ENCODE measurements around the gene GPR50.

GPR50 gene

DNA sequence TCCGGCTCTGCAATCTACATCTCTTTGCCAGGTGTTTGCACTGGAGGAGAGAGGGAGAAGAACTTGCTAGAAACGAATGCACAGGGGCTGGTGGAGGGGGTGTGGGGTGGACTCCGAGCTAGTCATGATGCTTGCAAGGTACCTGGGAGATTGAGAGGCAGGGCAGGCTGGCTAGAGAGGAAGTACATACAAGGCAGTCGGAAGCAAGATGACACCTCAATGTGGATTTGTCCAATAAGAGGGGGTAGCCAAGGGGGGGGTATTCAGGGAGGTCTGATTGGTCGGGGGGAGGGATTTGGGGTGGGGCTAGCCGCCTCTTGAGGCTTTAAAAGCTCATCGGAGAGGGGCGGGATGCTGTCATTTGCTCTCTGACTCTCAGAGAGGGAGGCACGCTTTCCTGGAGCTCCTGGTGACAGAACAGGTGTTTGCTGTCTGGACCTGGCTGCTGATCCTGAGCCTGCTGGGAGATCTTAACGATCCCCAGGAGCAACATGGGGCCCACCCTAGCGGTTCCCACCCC is at the start of gene GPR50:
Gene GPR50 (plus strand): TSS at position 354 of the 520 bp plus-strand sequence. CDS start 138 bp downstream, at position 492.
- DNase-seq, result no peak

DNA sequence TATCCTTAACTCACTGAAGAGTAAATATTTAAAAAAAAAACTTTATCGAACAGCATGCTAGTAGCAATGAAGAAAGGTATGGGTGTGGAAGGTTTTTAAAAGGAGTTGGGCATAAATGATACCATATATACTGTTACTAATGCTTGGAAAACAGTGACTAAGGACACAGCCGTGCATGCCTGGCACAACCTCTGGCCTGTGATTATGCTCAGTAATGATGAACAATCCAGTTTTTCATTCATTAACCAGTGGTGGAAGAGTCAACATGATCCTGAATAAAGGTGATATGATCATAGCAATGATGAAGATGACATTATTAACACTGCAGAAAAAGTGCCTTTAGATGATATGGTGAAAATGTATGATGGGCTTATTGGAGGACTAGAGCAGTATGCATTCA is 43.9 kb upstream of the GPR50 start:
- no peak for DNase-seq

DNA sequence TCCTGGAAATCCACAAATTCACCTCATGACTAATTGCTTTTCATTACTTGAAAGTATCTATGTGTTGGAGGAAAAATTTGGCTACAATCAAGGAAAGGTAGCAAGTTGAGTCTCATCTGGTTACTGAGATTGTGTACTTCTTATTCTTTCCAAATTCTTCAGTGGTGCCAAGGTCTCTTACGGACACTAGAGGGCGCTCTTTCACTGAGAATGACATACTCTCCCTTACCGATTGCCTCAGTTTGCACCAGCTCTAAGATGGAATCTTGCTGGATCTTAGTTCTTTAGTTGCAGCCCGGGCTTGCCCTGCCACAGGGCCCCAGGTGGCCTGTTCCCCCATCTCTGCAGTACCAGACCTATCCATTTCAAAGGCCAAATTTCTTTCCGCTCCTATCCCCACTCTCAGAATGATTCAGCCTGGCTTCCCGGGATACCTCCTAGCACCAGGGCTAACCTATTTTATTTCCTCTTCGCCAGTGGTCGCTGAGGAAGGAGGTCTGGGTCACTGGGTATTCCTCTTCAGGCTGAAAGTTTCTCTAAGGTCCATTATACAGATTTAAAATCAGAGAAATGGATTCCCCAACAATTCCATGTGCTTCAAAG is 24.6 kb upstream of the GPR50 start:
- peak; percentile 19 to 40 for DNase-seq

DNA sequence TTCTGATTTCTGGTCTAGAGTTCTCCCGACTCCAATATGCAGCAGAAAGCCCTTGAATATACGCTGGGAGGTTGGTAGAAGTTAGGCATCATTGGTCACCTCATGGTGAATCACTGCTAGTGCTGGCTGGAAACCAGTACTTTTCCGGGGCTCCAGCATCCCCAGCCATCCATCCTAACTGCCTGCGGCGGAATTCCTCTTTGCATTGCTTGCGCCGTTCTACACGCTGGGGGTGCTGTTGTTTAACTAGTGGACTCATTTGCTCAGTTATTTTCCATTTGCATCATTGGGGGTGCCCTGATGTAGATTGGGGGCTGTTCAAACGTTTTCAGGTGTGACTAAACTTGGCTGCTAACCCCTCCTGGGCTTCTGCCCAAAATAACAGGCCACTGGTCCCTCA is 23.3 kb upstream of the GPR50 start:
- DNase-seq, result no peak

DNA sequence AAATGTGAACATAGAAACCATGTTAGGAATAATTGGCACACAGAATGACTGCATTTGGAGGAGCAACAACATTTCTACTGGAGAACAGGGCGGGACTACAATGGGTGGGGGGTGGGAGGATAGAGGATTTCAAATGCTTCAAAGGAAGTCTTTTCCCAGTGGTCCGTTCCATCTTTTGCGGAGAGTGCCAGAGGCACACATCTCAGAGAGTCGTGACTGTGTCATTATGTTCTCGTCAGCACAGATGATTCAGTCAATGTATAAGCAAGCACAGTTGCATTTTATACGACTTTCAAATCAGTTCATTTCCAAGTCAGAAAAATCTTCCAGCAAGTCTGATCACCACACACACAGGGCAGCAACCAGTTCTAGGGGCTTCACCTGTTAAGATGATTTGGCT is 22.7 kb upstream of the GPR50 start:
- no peak for DNase-seq

DNA sequence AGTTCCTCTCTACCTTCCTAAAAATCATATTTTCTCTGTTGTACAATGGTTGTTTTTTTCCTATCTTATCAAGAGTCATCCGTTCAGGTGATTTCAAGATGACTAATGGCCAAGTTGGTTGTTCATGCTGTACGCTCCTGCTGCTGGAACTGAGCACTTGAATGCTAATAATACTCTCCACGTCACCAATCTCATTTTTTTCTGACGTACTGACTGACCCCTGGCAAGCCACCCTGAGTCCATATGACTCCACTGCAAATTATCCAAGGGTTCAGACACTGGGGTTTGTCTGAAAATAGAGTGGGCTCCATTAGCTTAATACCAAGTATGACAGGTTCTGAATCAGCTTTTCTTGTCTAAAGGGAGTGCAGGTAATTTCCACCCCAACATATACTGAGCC is 21.1 kb upstream of the GPR50 start:
- DNase-seq, result no peak

DNA sequence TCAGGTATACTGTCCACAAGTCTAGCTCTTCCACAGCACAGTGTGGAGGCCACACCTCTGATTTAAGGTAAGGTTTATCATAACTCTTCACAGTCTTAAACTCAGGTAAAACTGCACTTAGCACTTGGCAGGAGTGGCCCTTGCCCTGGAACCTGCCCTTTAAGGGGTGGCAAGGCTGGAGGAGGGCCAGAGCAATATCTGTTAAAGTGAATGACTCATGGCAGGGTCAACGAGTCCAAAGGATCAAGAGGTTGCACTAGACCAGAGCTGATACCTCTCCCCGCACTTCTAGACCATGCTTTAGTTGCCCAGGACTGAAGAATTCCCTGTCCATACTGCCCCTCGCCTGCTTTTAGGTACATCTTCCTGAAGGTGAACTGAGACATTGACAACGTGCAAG is 14.7 kb upstream of the GPR50 start:
- no peak for DNase-seq

DNA sequence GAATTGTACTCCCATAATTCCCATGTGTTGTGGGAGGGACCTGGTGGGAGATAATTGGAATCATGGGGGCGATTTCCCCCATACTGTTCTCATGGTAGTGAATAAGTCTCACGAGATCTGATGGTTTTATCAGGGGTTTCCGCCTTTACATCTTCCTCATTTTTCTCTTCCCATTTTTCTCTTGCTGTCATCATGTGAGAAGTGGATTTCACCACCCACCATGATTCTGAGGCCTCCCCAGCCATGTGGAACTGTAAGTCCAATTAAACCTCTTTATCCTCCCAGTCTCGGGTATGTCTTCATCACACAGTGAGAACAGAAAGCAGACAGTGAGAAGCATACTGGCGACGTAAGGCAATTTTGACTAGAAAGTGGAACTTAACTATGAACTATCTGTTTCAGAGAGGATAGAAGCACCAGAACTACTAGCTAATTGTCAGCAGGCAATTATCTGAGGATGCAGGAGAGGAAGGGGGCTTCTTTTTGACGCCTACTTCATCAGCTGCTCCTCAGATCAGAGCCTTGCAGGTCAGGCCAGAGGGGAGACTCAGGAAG is 8.5 kb upstream of the GPR50 start:
- no peak for DNase-seq

DNA sequence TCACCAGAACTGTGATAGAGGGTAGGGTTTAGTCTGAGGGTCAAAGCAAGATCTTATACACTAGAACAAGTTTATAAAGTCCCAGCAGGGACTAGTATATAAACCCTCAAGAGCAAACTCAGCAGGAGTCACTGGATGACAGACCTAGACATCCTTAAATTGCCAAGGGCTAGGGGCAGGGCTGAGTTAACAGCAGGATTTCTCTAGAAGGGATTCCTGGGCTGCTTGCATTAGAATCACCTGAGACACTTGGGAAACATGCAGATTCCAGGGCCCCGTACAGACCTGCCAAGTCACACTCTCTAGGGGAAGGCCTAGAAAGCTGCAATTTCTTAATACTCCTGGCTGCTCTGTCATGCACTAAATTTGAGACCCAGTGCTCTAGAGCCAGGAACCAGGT is 6.6 kb upstream of the GPR50 start:
- no peak for DNase-seq

DNA sequence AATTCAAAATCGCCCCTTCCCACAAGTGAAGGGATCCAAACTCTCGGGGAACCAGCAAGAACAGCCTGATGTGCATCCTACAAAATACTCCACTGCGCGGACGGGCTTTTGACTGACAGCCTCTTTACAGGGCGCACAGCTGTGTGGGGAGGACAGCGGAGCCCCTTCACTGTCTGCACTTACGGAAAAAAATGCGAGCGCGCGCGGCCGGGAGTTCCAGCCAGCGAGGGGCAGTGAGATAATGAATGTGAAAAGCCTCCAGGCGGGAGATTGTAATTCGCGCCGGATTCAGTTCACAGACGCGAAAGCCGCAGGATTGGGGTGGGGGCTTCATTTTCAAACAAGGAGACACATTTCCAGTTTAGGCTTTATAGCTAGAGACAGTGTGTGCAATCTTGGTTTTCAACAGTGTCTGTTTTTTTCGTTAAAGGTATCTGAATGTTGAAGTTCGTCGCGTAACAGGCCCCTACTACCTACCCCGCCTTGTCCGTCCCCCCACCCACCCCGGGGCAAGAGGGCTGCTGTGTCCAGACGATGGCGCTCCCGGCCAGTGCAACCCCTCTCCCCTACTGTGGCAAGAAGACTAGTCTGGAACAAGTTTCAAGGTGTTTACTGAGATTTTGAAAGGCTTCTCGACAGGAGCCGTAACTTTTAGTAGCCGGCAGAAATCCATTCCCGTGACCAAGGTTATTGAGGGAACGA is 1.7 kb upstream of the GPR50 start:
- DNase-seq, result no peak

DNA sequence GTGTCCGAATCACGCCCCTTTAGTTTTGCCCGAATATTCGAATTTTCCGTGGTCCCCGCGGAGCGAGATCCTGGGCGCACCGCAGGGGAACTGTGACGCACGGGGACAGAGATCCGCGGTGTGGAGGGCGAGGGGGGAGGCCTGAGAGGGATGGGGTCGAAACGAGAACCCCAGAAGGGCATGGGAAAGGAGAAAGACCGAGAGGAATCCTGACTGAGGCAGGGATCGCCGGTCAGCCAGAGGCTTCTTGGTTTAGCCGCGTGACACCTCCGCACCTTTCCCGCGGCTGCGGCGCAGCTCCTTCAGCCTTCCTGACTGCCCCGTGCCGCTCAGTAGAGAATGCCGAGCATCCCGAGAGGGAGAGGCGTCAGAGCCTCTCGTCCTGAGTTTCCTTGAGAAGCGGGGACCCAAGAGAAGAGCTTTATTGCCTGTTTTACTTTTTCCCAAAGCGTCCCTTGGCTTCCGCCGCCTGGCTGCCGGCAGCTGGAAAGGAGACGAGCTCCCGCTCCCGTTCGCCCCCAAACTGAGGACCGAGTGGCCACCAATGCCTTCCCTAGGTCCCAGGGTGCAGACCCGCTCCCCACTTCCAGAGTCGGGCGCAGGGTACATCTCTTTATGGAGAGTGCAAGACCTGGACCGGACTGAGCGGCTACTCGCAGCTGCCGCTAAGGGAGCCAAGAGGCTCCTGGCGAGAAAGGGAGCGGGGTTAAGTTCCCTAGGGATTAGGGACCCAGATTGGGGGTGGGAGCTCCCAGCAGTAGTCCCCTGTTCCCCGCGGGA is 911 bp upstream of the GPR50 start:
- DNase-seq, result no peak

DNA sequence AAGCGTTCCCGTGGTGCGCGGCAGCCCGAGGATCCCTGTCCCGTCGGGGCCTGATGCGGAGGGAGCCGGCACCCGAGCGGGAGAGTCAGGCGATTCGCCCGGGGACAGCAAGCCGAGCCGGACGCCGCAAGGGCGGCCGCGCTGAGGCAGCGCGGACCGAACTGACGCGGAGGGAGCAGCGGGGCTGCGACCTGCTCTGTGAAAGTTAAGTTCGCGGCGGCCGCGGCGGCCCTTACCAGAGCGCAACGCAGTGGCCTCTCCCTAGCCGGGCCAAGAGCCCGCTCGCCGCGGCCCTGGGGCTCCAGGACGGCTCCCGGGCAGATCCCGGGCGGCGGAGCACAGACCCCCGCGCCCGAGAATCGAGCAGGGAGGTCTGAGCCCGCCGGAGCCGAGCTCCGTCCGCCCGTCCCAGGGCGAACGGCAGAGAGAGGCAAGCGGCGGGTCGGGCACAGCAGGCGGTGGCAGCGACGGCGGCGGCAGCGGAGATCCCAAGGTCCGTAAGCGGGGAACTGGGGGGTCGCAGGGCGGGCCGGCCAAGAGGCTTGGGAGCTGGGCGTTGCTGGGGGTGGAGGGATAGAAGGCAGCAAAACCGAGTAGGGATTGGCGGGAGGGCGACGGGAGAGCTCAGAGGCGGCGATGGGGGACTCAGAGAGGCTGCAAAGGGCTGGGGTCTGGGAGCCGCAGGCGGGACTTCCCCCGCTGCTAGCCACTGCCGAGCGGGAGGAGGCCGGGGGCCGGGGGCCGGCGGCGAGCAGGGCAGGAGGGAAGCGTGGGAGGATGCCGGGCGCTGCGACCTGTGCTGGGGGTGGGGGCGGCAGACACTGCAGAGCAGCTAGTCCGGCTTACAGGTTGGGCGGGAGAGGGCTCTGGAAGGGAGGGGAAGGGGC is 1.0 kb downstream of the GPR50 start:
- DNase-seq, result no peak

DNA sequence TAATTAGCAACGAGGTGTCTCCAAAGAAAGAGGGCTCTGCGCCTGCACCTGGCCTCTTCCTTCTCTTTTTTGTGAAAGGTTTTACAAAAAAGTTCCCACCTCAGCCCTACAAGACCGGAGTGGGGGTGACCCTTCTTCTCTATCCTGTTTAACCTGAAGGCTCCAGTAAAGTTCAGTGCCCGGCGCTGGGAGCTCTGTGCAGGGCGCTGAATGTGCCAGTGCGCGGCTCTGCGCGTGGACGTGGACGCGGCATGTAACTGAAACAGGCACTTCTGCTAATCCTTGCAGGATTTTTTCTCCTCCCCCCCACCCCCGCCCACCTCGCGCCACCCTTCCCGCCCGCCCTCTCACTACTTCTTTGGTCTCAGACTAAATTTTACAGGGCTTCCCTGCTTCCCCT is 2.4 kb downstream of the GPR50 start:
- DNase-seq, result no peak

DNA sequence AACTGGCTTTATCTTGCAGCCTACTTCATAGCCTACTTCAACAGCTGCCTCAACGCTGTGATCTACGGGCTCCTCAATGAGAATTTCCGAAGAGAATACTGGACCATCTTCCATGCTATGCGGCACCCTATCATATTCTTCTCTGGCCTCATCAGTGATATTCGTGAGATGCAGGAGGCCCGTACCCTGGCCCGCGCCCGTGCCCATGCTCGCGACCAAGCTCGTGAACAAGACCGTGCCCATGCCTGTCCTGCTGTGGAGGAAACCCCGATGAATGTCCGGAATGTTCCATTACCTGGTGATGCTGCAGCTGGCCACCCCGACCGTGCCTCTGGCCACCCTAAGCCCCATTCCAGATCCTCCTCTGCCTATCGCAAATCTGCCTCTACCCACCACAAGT is 4.0 kb downstream of the GPR50 start:
- no peak for DNase-seq

DNA sequence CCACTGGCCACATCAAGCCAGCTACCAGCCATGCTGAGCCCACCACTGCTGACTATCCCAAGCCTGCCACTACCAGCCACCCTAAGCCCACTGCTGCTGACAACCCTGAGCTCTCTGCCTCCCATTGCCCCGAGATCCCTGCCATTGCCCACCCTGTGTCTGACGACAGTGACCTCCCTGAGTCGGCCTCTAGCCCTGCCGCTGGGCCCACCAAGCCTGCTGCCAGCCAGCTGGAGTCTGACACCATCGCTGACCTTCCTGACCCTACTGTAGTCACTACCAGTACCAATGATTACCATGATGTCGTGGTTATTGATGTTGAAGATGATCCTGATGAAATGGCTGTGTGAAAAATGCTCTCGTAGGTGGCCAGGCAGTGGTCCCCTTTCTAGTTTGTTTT is 4.7 kb downstream of the GPR50 start:
- no peak for DNase-seq

DNA sequence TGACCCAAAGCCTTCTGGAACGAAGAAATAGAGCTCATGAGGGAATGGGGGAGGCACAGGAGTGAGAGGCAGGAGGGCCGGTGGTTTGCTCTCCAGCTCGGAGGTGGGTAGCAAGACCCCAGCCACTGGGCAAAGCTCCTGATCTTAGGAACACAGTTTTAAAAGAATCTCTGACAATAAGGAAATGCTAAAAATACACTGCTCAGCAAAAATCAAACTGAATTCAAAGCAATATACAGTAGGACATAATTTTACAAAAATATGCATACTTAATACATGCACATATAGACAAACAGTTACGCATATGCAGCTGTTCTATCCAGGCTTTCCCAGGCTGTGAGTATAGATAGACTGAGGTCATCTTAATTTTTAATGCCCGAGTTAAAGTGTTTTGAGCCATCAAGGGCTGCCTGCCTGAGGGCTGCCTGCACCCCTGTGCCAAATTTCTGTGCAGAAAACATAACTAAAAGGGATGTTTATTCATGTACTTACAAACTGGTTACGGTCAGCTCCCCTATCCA is 6.9 kb downstream of the GPR50 start:
- DNase-seq, result no peak

DNA sequence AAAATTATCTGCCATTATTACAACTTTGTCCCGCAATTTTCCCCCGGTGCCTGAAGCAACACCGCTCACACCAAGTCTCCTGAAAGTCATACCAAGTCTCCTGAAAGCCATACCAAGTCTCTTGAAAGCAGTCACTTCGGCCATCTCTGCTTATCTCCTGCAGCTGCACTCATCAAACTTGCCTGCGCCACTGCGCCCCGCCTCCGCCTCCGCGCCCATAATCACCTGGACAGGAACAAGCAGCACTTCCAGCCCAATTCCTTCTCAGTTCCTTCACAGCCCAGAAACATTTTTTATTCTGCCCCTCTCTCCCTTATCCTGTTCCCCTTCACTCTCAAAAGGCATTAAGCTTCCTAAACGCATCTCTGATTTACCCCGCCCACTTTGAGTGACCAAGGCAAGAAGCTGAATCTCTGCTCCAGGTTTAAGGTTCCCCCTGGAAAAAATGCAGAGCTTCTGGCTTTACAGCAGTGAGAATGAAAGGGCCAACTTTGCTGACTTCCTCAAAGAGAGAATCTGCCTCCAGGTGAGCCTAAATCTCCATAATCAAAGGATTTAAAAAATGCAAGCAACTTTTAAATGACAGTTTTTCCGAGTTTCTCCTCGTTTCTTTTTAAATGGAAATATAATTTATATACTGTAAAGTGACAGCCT is 7.7 kb downstream of the GPR50 start:
- no peak for DNase-seq

DNA sequence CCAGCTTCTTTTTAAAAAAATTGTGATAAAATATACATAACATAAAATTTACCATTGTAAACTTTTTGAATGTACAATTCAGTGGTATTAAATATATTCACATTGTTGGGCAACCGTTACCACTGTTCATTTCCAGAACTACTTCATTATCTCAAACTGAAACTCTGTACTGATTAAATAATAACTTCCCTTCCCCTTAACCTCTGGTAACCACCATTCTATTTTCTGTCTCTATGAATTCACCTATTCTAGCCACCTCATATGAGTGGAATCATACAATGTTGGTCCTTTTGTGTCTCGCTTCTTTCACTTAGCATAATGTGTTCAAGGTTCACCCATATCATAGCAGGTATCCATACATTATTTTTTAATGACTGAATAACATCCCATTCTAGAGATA is 8.3 kb downstream of the GPR50 start:
- no peak for DNase-seq

DNA sequence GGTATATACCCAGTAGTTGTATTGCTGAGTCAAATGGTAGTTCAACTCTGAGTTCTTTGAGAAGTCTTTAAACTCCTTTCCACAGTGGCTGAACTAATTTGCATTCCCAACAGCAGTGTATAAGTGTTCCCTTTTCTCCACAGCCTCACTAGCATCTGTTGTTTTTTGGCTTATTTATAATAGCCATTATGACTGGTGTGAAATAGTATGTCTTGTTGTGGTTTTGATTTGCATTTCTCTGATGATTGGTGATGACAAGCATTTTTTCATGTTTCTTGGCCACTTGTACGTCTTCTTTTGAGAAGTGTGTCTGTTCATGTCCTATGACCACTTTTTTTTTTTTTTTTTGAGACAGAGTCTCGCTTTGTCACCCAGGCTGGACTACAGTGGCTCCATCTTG is 30.5 kb downstream of the GPR50 start:
- no peak for DNase-seq

DNA sequence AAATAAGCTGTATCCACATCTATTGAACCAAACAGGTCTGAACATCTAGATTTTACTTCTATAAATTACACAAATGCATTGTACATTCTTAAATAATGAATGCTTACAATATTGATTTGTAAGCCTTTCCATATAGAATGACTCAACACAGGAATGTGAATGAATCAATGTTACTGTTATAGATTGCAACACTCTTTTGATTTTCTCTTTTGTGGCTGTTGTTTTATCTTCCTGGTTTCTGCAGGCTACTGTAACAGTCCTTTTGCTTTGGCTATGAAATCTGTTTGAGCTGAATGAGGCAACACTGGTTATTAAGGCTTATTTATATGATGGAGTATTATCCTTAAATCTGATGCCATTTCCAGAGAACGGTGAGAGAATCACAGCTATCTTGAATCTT is 49.5 kb downstream of the GPR50 start:
- DNase-seq, result no peak

DNA sequence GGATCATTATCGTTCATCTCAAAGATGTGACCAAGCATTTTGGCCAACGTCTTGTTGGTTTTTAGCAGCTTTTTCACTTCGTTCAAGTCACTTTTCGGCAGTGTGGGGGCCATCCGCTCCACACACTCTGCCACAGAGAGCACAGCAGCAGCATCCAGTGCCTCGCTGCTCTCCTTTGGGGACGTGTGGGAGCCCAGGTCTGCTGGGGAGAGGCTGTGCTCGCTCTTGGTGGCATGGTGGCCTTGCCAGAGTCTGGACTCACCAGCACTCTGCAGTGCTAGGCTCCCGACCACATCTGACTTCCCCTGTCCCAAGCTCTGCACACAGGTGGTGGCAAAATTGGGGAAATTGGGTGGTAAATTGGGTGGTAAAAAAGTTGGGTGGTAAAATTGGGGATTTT is 50.6 kb downstream of the GPR50 start:
- DNase-seq, result no peak

DNA sequence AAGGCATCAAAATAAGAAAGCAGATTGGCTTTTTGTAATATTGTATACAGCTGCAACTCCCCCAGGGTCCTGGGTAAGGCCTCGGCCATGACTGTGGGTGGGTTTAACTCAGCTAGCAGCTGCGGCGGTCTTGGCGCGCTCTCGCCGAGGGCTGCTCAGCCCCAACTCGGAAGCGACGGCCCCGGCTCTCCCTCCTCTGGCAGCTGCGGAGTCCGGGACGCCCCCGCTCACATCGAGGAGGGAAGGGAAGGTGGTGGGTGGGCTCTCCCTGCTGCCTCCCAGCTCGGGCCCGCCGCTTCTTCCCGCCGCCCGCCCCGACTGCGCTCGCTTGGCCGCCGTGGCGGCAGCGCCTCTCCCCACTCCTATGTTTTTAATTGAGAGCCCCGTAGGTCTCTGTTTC is 51.2 kb downstream of the GPR50 start:
- no peak for DNase-seq

All from CD4-positive, alpha-beta T cell treated with Interleukin-1 beta for 1 hour (primary cell).